Mesothelial cell of epicardium (in vitro differentiated cells): ENCODE data around the gene ACTR5. TPM values are rescaled to one million over a fixed set of nuclear protein-coding genes. Genes with fewer than 3 reads are reported as not detected.

ENCODE experiments used
- DNase-seq, 2 experiments: peaks; one replicate each; pipeline ENCODE4 v3.0.0; 2021; ENCODE audit warnings: low spot score in 2 of 2; ENCODE audit not compliant: unreplicated experiment in 2 of 2
- H3K27ac Mint-ChIP-seq: 2 replicates; pipeline ENCODE4 v1.8.0; 2021; ENCODE audit warnings: mixed read lengths
- H3K27me3 Mint-ChIP-seq: 2 replicates; pipeline ENCODE4 v1.8.0; 2021; ENCODE audit warnings: low read depth, mixed read lengths
- H3K36me3 Mint-ChIP-seq: 2 replicates; pipeline ENCODE4 v1.8.0; 2021; ENCODE audit warnings: mixed read lengths
- H3K4me1 Mint-ChIP-seq: 2 replicates; pipeline ENCODE4 v1.8.0; 2021; ENCODE audit warnings: mixed read lengths
- H3K4me3 Mint-ChIP-seq: 2 replicates; pipeline ENCODE4 v1.8.0; 2021; ENCODE audit warnings: mild to moderate bottlenecking, moderate library complexity, mixed read lengths
- H3K9me3 Mint-ChIP-seq: 2 replicates; pipeline ENCODE4 v1.8.0; 2021; ENCODE audit warnings: mixed read lengths
- total RNA-seq: library from RNA; stranded (reverse); gene quantifications from 3 replicates; pipeline ENCODE4 v1.2.1, GENCODE V29; 2021
- TF ChIP-seq, protein P1 (sequence below): fragments of 200-600 bp; sonication (generic); IDR thresholded peaks from one replicate; pipeline ENCODE4 v1.5.0; 2021; ENCODE audit warnings: antibody characterized with exemption; ENCODE audit not compliant: unreplicated experiment

Gene ACTR5
- 9.5 to 9.7 TPM (median 9.5 TPM) in 3 replicates for total RNA-seq

DNA sequence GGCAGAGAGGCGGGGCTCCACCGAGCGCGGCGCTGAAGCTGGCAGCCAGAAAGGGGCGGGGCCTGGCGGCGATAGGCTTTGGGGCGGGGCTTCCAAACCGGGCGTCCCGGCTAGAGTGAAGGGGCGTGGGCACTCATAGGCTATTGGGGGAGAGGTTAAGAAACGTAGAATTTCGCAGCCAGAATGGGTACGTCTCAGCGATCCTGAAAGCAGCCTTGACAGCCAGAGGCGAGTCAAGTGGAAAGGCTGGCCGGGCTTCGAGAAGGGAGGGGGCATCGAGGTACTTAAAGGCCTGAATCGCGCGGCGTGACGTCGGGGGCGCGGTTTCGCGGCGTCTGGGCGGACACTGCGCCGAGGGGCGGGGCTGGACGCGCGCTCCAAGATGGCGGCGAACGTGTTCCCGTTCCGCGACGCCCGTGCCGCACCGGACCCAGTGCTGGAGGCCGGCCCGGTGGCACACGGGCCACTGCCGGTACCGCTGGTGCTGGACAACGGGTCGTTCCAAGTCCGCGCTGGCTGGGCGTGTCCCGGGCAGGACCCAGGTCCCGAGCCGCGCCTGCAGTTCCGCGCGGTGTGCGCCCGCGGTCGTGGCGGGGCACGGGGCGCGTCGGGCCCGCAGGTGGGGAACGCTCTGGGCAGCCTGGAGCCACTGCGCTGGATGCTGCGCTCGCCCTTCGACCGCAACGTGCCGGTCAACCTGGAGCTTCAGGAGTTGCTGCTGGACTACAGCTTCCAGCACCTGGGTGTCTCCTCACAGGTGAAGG is at the start of gene ACTR5:
ACTR5 (plus strand) TSS at position 364 of the 764 bp plus-strand sequence; CDS start at position 383, 19 bp downstream.
- DNase-seq, result peak; percentile 96 to 98
- H3K27me3 Mint-ChIP-seq, result peaks cover 11% of the 10 kb centered on the region
- TF ChIP-seq, protein P1, sequence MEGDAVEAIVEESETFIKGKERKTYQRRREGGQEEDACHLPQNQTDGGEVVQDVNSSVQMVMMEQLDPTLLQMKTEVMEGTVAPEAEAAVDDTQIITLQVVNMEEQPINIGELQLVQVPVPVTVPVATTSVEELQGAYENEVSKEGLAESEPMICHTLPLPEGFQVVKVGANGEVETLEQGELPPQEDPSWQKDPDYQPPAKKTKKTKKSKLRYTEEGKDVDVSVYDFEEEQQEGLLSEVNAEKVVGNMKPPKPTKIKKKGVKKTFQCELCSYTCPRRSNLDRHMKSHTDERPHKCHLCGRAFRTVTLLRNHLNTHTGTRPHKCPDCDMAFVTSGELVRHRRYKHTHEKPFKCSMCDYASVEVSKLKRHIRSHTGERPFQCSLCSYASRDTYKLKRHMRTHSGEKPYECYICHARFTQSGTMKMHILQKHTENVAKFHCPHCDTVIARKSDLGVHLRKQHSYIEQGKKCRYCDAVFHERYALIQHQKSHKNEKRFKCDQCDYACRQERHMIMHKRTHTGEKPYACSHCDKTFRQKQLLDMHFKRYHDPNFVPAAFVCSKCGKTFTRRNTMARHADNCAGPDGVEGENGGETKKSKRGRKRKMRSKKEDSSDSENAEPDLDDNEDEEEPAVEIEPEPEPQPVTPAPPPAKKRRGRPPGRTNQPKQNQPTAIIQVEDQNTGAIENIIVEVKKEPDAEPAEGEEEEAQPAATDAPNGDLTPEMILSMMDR, result no peak

DNA sequence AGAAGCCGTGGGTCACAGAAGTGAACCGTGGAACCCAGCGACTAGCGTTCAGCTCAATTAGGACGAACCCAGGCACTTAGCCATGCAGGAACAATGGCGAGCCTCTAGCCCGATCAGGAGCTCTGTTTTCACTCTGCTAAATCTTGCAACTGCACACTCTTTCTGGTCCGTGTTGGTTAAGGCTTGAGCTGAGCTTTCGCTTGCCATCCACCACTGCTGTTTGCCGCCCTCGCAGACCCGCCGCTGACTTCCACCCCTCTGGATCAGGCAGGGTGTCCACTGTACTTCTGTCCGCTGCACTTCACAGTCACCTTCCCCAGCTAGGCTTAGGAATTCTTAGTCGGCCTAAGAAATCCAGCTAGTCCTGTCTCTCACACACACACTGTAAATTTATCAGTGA is 49.7 kb upstream of the ACTR5 start:
- Mint-ChIP-seq H3K27me3 (peaks cover 22% of the 10 kb centered on the region), H3K4me3 (no peak overlapping the region), H3K4me1 (no peaks in the 10 kb centered on the region), H3K36me3 (no peaks in the 10 kb centered on the region), H3K27ac (no peak overlapping the region), H3K9me3 (no peaks in the 10 kb centered on the region)
- DNase-seq, result no peak
- TF ChIP-seq, protein P1, result no peak

More for the DNA sequence above, at the start of gene ACTR5:
- H3K36me3 Mint-ChIP-seq, result peaks cover 4% of the 10 kb centered on the region
- no peaks in the 10 kb centered on the region for H3K9me3 Mint-ChIP-seq
- H3K4me3 Mint-ChIP-seq, result peak within 1 kb of the TSS; percentile 98
- H3K4me1 Mint-ChIP-seq, result peaks cover 13% of the 10 kb centered on the region
- H3K27ac Mint-ChIP-seq, result peak within 1 kb of the TSS; percentile 99

DNA sequence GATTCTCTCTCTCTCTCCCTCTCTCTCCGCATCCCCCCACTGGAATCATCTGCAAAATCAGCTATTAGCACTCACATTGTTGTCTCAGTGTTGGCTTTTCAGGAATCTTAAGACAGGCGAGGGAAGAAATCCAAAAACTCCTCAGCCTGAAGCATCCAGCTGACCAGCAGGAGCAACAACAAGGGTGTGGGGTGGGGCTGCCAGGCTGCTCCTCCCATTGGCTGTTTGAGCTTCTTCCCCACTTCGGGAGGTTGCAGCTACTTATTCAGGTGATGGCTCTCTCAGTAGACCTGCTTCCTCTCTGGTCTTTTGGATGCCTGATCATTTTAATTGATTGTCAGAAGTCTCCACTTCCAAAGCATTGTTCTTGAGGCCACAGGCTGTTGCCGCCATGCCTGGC is 48.1 kb upstream of the ACTR5 start:
- Mint-ChIP-seq H3K9me3 (no peaks in the 10 kb centered on the region), H3K4me1 (no peaks in the 10 kb centered on the region), H3K27me3 (peaks cover 31% of the 10 kb centered on the region), H3K4me3 (no peak overlapping the region), H3K27ac (no peak overlapping the region), H3K36me3 (no peaks in the 10 kb centered on the region)
- no peak for DNase-seq
- TF ChIP-seq, protein P1, result no peak

DNA sequence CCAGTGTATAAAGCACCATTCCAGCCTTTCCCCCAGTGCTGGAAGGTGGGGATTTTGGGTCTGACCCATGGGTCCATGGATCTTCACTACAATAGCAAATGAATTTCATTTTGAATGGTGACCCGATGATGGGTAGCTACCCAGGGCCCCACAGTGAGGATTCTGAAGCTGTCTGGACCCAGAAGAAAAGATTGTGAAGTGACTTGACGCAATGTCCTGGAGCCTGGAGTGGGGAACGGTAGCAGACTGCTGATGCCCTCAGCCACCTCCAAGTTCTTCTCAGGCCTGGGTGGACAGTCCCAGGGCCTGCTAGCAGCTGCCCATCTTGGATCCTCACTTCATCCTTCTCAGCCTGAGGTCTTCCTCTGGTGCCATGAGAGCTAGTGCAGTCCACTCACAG is 47.3 kb upstream of the ACTR5 start:
- TF ChIP-seq, protein P1, result no peak
- Mint-ChIP-seq H3K27me3 (peaks cover 31% of the 10 kb centered on the region), H3K27ac (no peak overlapping the region), H3K36me3 (no peaks in the 10 kb centered on the region), H3K9me3 (no peaks in the 10 kb centered on the region), H3K4me3 (no peak overlapping the region), H3K4me1 (no peaks in the 10 kb centered on the region)
- DNase-seq, result no peak

DNA sequence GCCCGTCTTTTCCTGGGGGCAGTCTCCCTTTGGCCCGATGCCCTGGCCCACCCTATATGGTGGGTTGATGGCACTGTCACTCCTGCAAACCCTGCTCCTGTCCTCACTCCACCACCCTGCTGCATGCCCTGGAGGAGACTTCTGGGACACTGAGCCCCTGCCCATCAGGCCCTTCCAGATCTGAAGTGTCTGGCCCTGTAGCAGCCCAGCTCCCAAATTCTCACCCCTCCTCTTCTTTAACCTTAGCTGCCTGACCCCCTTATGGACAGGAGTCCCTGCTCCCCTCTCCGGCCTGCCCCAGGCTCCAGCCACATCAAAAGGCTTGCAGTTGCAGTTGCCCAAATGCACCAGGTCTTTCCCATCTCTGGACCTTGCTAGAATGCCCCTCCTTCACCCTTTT is 44.7 kb upstream of the ACTR5 start:
- Mint-ChIP-seq H3K4me1 (no peaks in the 10 kb centered on the region), H3K4me3 (no peak overlapping the region), H3K9me3 (no peaks in the 10 kb centered on the region), H3K27ac (no peak overlapping the region), H3K36me3 (no peaks in the 10 kb centered on the region), H3K27me3 (peaks cover 46% of the 10 kb centered on the region)
- no peak for DNase-seq
- TF ChIP-seq, protein P1, result no peak
